Measurements from ENCODE around the gene SERTAD2.

Gene SERTAD2

GRCh38 chr2:64627860-64628841, 25.6 kb downstream of the SERTAD2 start:
- DNase-seq = no peak

GRCh38 chr2:64626963-64627760, 26.6 kb downstream of the SERTAD2 start:
- DNase-seq = peak; percentile 73

- DNase-seq = no peak
These were observed 27.4 kb downstream of the SERTAD2 start for GRCh38 chr2:64626146-64626809.

DNA sequence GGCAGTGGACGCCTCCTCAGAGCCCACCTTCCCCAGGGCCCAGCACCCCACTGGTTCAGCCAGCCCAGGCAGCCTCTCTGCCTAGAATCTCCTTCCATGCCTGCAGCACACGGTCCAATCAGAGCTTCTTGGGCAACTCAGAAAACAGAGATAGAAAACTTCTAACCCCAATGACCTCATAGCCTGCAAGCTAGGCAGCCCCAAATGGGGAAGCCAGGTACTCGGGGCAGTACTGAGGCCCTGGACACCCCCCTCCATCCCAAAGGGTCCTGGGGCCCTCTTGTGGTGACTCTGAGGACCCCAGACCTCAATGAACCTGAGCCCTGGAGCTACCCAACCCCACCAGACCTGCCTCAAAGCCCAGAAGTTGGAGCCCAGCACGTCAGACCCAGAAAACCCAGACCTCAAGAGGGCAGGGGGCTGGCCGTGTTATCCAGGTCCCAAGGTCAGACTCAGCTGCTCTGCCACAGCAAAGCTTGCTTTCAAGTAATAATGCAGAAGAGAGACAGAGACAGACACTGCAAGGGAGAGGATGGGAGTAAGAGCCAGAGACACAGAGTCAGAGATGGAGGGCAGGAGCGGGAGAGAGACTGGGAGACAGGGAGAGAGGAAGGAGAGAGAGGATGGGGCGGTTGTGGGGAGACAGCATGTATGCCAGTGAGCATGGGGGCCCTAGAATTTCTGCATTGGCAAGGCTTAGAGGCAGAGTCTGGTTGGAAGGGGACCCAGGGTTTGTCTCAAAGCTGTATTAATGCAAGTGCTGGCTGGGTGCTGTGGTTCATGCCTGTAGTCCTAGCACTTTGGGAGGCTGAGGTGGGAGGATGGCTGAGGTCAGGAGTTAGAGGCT, 28.2 kb downstream of the SERTAD2 start:
- no peak for DNase-seq

GRCh38 chr2:64624862-64625261, 28.9 kb downstream of the SERTAD2 start:
- DNase-seq = no peak

DNA sequence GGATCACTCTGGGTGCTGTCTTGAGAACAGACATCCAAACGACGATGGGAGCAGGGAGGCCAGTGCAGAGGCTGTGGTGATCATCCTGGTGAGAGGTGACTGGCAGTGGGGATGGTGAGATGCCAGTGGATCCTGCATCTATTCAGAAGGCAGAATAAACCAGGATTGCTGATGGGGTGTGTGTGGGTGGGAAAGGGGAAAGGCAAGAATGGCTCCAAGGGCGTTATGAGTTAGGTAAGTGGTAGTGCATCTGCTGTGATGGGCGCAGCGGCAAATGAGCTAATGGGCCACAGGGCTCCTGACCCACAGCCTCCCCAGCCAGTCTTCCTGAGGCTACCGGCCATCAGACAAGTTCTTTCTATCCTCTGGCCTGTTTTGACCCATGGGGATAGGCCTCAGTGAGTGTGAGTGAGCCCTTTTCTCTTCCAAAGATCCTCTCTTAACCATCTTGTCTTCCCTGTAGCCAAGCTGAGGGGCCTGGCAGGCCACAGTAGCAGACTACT, 29.6 kb downstream of the SERTAD2 start:
- no peak for DNase-seq

GRCh38 chr2:64623242-64623850, 30.4 kb downstream of the SERTAD2 start:
- no peak for DNase-seq

- DNase-seq = no peak
These were observed 31.1 kb downstream of the SERTAD2 start for GRCh38 chr2:64622443-64623241.

- no peak for DNase-seq
These were observed 33.1 kb downstream of the SERTAD2 start for GRCh38 chr2:64620661-64621060.

DNA sequence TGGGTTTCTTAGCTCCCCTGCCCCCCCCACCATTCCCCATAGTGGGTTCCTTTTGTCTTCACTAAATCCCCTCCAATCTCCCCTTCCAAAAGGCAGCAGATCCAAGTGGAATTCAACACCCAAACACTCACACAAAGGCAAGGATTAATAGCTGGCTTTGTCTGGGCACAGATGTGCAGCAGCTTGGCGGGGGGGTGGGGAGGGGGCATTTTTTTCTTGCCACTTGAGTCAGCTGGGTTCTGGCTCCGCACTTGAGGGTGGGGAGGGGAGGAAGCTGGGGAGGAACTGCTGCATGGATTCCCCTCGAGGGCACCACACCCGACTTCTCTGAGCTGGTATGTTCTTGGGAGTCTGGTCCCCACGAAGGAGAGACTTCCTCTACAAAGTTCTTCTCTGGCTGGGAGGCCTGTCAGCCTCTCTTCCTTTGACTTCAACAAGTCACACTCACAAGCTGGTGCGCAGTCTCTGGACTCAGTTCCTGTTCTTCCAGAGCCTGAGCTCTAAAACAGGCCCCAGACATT, 36.0 kb downstream of the SERTAD2 start:
- DNase-seq = no peak

DNA sequence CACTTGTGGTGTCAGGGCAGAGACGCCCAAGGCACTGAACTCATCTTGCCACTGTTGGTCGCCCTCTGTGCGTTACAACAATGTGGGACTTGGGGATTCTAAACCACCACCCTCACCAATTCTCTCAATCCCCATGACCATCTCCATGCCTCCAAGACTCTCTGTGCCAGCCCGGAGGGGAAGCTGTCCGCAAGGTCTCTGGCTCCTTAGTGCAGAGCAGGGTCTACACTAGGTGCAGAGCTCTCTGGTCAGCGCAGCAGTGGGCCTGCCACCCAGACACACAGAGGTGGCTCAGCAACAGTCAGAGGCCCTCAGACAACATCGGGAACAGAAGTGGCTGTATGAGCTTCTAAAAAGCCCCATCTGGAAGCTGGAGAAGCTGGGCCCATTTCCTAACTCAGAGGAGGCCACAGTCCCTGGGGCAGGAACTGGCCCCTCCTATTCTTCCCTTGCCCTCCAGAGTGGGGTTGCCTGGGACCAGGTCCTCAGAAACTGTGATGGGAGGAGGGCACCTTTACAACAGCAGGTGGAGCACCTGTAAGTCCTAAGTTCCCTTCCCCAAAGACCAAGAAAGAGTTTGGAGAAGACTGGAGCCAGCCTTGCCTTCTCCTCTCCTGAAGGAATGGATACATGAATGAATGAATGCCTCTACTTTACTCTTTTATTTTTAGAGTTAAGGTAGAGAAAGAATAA, 37.7 kb downstream of the SERTAD2 start:
- DNase-seq = no peak

DNA sequence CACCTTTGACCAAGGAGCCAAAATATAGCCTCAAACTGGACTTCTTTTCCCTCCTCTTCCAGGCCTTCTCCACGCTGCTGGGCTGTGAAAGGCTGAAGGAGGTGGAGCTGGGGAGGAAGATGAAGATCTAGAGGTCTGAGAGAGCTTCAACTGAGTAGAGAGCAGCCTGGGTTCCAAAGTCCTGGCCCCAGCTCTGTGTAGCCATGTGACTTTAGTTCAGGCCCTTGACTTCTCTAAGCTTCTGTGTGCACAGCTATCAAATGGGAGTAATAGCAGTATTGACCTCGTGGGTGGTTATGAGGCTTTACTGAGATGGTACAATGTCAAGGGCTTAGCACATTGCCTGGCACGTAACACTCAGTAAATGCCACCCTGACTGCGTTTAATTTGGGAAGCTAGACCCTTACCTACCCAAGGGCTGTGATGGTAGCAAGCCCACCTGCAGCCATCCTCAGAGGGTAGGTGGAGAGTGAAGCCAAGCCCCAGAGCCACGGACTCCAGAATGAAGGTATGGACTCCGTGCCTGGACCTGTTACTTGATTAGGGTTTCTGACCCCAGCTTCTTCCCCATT, 38.4 kb downstream of the SERTAD2 start:
- DNase-seq = no peak

DNA sequence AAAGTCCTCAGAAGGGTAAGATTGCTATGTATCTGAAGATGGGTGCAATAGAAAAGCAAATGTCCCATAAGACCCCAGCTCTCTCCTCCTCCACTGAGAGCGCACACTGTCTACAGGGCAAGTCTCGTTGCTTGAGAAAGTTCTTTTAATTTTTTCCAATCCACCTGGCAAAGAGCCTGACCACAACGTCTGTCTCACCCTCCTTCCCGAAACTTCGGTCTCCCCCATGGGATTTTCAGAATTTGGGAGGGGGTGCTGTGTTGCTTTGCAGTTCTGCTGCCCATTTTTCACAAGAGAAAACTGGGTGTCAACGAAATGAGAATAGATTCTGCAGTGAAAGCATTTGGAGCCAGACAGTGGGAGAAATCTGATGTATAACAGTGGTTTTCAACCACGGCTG, 40.4 kb downstream of the SERTAD2 start:
- no peak for DNase-seq

GRCh38 chr2:64612575-64613195, 41.0 kb downstream of the SERTAD2 start:
- DNase-seq = no peak

- no peak for DNase-seq
These were observed 43.3 kb downstream of the SERTAD2 start for GRCh38 chr2:64610316-64610855.

DNA sequence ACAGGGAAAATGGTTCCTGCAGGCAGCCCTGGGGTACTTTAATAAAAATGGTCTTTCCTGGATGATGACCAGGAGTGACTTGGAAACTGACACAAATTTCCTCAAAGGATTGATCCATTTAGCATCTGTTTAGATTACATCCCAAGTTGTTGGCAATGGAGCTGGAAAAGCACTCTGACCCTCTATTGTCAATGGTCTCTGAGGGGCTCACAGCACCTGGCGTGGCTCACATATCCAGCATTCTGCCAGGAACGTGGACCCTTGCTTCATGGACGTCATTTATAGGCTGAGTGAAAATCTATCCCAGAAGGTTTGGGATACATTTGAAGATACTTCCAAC, 43.8 kb downstream of the SERTAD2 start:
- peak; percentile 53 for DNase-seq

GRCh38 chr2:64609227-64609941, 44.3 kb downstream of the SERTAD2 start:
- no peak for DNase-seq

- no peak for DNase-seq
These were observed 44.9 kb downstream of the SERTAD2 start for GRCh38 chr2:64608867-64609226.

Data from NCI-H1092 treated with DMSO at 0.1 percent for 48 hours (cell line).